Measurements from ENCODE around the gene RPS6KA2. TPM values are rescaled to one million over a fixed set of nuclear protein-coding genes. Genes with fewer than 3 reads are reported as not detected.

The RPS6KA2 gene
- total RNA-seq, 1 donor from 2014 or later, result 37.5 TPM

GRCh38 chr6:166474721-166475565 is 152.1 kb downstream of the RPS6KA2 start:
- H3K27ac Mint-ChIP-seq, result no peak overlapping the region
- TF ChIP-seq CTCF (IDR thresholded peaks at IDR 0.05; ENCODE audit: unreplicated experiment), result no peak
- H3K36me3 Mint-ChIP-seq (ENCODE audit: insufficient read depth), result peaks cover 13% of the 10 kb centered on the region

GRCh38 chr6:166473886-166474571 is 153.0 kb downstream of the RPS6KA2 start:
- Mint-ChIP-seq H3K27me3 (no peaks in the 10 kb centered on the region), H3K27ac (no peak overlapping the region), H3K36me3 (ENCODE audit: insufficient read depth) (peaks cover 13% of the 10 kb centered on the region), H3K4me3 (ENCODE audit: low read depth) (no peak overlapping the region), H3K9me3 (ENCODE audit: low read depth) (no peaks in the 10 kb centered on the region), H3K4me1 (ENCODE audit: low read depth) (no peaks in the 10 kb centered on the region)
- no peak for TF ChIP-seq CTCF (IDR thresholded peaks at IDR 0.05; ENCODE audit: unreplicated experiment)
- no peak for DNase-seq (ENCODE audit: low spot score, unreplicated experiment)

More at GRCh38 chr6:166474721-166475565, 152.1 kb downstream of the RPS6KA2 start:
- H3K27me3 Mint-ChIP-seq, result no peaks in the 10 kb centered on the region
- no peaks in the 10 kb centered on the region for H3K4me1 Mint-ChIP-seq (ENCODE audit: low read depth)
- DNase-seq (ENCODE audit: low spot score, unreplicated experiment), result no peak
- H3K9me3 Mint-ChIP-seq (ENCODE audit: low read depth), result no peaks in the 10 kb centered on the region
- H3K4me3 Mint-ChIP-seq (ENCODE audit: low read depth), result no peak overlapping the region

- Mint-ChIP-seq H3K27ac (no peak overlapping the region), H3K4me1 (ENCODE audit: low read depth) (no peaks in the 10 kb centered on the region)
- no peak for DNase-seq (ENCODE audit: low spot score, unreplicated experiment)
Observed at GRCh38 chr6:166472636-166473035, 154.4 kb downstream of the RPS6KA2 start.

GRCh38 chr6:166471797-166472260 is 155.2 kb downstream of the RPS6KA2 start:
- peaks cover 8% of the 10 kb centered on the region for H3K36me3 Mint-ChIP-seq (ENCODE audit: insufficient read depth)
- no peak overlapping the region for H3K27ac Mint-ChIP-seq

More at GRCh38 chr6:166472636-166473035, 154.4 kb downstream of the RPS6KA2 start:
- TF ChIP-seq CTCF (IDR thresholded peaks at IDR 0.05; ENCODE audit: unreplicated experiment), result no peak
- Mint-ChIP-seq H3K27me3 (no peaks in the 10 kb centered on the region), H3K9me3 (ENCODE audit: low read depth) (no peaks in the 10 kb centered on the region), H3K36me3 (ENCODE audit: insufficient read depth) (peaks cover 7% of the 10 kb centered on the region), H3K4me3 (ENCODE audit: low read depth) (no peak overlapping the region)

More at GRCh38 chr6:166471797-166472260, 155.2 kb downstream of the RPS6KA2 start:
- no peaks in the 10 kb centered on the region for H3K9me3 Mint-ChIP-seq (ENCODE audit: low read depth)
- H3K27me3 Mint-ChIP-seq, result no peaks in the 10 kb centered on the region
- DNase-seq (ENCODE audit: low spot score, unreplicated experiment), result no peak
- H3K4me1 Mint-ChIP-seq (ENCODE audit: low read depth), result no peaks in the 10 kb centered on the region
- TF ChIP-seq CTCF (IDR thresholded peaks at IDR 0.05; ENCODE audit: unreplicated experiment), result no peak
- no peak overlapping the region for H3K4me3 Mint-ChIP-seq (ENCODE audit: low read depth)
